Esophagus muscularis mucosa (tissue), 4 donors: ENCODE measurements around the gene OVAAL. TPM values are rescaled to one million over a fixed set of nuclear protein-coding genes. Genes with fewer than 3 reads are reported as not detected.
A peak's percentile ranks its signal among the peaks of the same experiment; 100 is the strongest.

ENCODE experiments used
- DNase-seq: peaks from one replicate; pipeline ENCODE4 v3.0.0-alpha.2; 2017; ENCODE audit errors: extremely low spot score
- H3K27ac ChIP-seq, 4 donors: fragments of 200-600 bp; sonication (generic); replicated peaks in 1 of 4; 1 replicate in 3 of 4; 2 replicates in 1 of 4; pipeline ENCODE4 v1.5.1; 2016 to 2019; ENCODE audit warnings: mild to moderate bottlenecking in 1 of 4
- H3K27me3 ChIP-seq, 4 donors: fragments of 200-600 bp; sonication (generic); one replicate each; pipeline versions ENCODE4 v1.5.1 to v1.6.0; 2016 to 2019
- H3K36me3 ChIP-seq, 4 donors: fragments of 200-600 bp; sonication (generic); one replicate each; pipeline ENCODE4 v1.5.1; 2016 to 2019
- H3K4me1 ChIP-seq, 4 donors: fragments of 200-600 bp; sonication (generic); one replicate each; pipeline ENCODE4 v1.5.1; 2016 to 2019
- H3K4me3 ChIP-seq, 4 donors: fragments of 200-600 bp; sonication (generic); 1 replicate in 2 of 4; 2 replicates in 2 of 4; pipeline ENCODE4 v1.5.1; 2016 to 2019; ENCODE audit warnings: mild to moderate bottlenecking in 4 of 4, moderate library complexity in 1 of 4
- H3K9me3 ChIP-seq, 4 donors: fragments of 200-600 bp; sonication (generic); 1 replicate in 3 of 4; 2 replicates in 1 of 4; pipeline ENCODE4 v1.5.1; 2016 to 2019
- EP300 ChIP-seq: sonication (generic); formaldehyde crosslinking; IDR thresholded peaks from one replicate; pipeline ENCODE4 v1.6.1; 2017; ENCODE audit warnings: antibody characterized with exemption
- POLR2A ChIP-seq: fragments of 450-650 bp; IDR thresholded peaks from one replicate; pipeline ENCODE4 v1.6.1; 2017; ENCODE audit warnings: antibody characterized with exemption, moderate library complexity, mild to moderate bottlenecking, low read depth
- POLR2AphosphoS5 ChIP-seq, 2 donors: sonication (generic); formaldehyde crosslinking; IDR thresholded peaks; one replicate each; pipeline ENCODE4 v1.6.1; 2017; ENCODE audit warnings: antibody characterized with exemption in 2 of 2
- WGBS: methylation state at CpG from one replicate; pipeline ENCODE4 v1.1.5; 2018; 5-methylcytosine and 5-hydroxymethylcytosine counted together
- intact Hi-C: fragments of 100-400 bp; cut with DNase I; formaldehyde crosslinking; loops from one replicate; pipeline ENCODE4 v1.15.1; 2023
- total RNA-seq, 4 donors: library from RNA; depleted of rRNA; stranded (reverse); fragments of >200 nt; gene quantifications; one replicate each; pipeline versions ENCODE4 v1.1.0 to v1.2.1, GENCODE V29; 2016
- TF ChIP-seq, protein P1 (sequence below), 3 experiments: fragments of 200-600 bp in 2 of 3; fragments of 450-650 bp in 1 of 3; sonication (generic) in 2 of 3; IDR thresholded peaks; one replicate each; pipeline ENCODE4 v1.5.1; 2017 to 2019; ENCODE audit warnings: antibody characterized with exemption in 3 of 3, mild to moderate bottlenecking in 2 of 3, moderate library complexity in 1 of 3

The OVAAL gene
- total RNA-seq, 4 donors from 2014 or later, result not detected

DNA sequence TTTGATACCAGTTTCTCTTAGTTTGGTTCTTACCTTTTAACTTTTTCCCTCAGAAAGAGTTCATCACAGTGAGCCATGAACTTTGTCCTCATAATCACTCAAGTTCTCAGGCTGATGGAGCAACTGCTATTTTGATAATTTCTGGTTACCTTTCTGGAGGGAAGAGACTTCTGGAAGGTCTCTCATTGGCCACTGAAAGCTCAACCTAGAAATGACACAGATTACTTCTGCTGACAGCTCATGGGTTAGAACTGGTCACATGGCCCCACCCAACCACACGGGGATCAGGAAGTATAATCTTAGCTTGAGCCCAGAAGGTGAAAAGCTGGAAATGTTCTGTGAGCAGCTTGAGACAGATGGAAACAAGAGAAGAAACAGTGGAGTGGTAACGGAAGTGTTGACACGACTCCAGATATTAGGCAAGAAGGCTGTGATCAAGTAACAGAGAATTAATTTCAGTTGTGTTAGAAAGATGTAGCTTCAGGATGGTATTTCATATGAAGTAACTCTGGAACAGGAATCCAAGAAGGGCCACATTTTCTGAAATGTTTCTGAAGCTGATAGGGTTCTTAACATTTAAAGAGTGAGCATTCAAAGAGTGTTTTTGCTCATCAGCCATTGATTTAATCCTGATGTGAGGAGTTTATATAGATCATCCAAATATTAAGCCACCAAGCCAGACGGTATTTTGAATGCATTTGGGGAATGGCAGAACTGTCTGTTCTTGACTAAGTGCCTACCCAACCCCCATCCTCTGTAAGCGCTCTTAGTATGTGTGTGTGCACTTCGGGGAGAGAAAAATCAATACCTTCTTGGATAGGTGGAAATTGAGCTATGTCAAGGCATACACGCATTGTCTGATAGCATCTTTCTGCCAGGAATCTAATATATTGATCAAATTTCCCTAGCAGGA is 51.1 kb downstream of the OVAAL start:
- Histone ChIP-seq H3K27ac (peak overlapping the region; percentile 42 to 69 (median 58)), H3K36me3 (no peaks in the 10 kb centered on the region), H3K27me3 (no peaks in the 10 kb centered on the region), H3K4me3 (no peak overlapping the region), H3K4me1 (peaks cover 7 to 32% (median 27%) of the 10 kb centered on the region in 4 donors), H3K9me3 (no peaks in the 10 kb centered on the region)
- no peak for TF ChIP-seq POLR2AphosphoS5 (IDR thresholded peaks at IDR 0.05)
- TF ChIP-seq EP300, result no peak
- TF ChIP-seq, protein P1, sequence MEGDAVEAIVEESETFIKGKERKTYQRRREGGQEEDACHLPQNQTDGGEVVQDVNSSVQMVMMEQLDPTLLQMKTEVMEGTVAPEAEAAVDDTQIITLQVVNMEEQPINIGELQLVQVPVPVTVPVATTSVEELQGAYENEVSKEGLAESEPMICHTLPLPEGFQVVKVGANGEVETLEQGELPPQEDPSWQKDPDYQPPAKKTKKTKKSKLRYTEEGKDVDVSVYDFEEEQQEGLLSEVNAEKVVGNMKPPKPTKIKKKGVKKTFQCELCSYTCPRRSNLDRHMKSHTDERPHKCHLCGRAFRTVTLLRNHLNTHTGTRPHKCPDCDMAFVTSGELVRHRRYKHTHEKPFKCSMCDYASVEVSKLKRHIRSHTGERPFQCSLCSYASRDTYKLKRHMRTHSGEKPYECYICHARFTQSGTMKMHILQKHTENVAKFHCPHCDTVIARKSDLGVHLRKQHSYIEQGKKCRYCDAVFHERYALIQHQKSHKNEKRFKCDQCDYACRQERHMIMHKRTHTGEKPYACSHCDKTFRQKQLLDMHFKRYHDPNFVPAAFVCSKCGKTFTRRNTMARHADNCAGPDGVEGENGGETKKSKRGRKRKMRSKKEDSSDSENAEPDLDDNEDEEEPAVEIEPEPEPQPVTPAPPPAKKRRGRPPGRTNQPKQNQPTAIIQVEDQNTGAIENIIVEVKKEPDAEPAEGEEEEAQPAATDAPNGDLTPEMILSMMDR (IDR thresholded peaks at IDR 0.05), result no peak
- TF ChIP-seq POLR2A, result no peak
- 82% methylated on average over 7 of the region's 7 CpGs for WGBS
- intact Hi-C loops, result no loop called here
- no peak for DNase-seq

DNA sequence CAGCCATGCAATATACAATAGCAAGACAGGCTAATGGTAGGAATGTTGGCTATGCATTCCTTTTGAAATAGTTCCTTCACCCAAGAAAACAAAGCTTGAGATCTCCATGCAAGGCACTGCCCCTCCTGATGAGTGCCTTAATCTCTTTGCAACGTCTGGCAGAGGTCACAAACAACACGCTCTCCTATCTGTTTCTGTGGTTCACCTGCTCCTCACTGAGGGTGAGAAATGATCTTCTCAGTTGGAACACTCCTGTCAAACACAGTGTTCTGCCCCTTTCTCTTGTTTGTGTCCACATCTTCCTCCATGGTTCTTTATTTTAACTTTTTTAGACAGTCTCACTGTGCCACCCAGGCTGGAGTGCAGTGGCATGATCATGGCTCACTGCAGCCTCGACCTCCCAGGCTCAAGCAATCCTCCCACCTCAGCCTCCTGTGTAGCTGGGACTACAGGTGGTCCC is 51.8 kb downstream of the OVAAL start:
- Histone ChIP-seq H3K27me3 (no peaks in the 10 kb centered on the region), H3K4me3 (no peak overlapping the region), H3K9me3 (no peaks in the 10 kb centered on the region), H3K36me3 (no peaks in the 10 kb centered on the region), H3K27ac (peak overlapping the region; percentile 42 to 69 (median 58)), H3K4me1 (peaks cover 7 to 34% (median 32%) of the 10 kb centered on the region in 4 donors)
- intact Hi-C loops, result no loop called here
- DNase-seq, result no peak
- WGBS, result 88% methylated on average over 3 of the region's 3 CpGs
- TF ChIP-seq EP300 (no peak), POLR2AphosphoS5 (IDR thresholded peaks at IDR 0.05) (no peak), POLR2A (no peak)
- TF ChIP-seq, protein P1 (IDR thresholded peaks at IDR 0.05), result no peak

DNA sequence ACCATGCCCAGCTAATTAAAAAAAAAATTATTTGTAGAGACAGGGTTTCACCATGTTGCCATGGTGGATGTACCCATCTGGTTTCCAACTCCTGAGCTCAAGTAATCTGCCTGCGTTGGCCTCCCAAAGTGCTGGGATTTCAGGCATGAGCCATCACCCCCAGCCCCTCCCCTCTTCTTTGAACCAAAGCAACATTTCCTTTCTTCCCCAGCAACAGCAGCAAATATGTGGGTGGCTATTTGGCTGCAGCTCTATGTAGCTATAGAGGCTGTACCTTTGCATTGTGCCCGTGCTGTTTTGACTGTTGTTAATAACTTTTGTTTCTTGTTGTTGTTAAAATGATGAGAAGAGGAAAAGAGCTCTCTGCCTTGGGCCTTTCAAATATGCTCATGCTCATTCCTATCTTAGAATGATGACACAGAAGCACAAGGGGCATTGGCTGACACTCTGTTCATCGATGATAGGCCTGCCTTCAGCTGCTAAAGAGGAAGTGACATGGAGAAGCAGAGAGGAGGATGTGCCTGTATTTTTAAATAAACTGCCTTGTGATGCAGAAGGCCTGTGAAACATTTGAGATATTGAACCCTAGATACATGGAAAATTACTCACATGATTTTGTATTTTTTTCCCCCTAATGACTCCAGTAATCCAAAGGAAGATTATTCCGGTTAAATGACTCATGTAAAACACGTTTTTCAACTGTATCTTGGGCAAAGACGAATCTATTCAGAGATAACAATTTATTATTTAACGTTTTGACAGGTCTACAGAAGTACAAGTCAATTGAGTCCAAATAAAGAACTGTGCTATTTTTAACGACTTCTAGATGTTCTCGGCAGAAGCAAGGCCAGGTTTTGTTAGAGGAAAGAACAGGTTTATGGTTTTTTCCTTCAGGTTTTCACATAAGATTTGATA is 52.5 kb downstream of the OVAAL start:
- TF ChIP-seq POLR2A (no peak), POLR2AphosphoS5 (IDR thresholded peaks at IDR 0.05) (no peak), EP300 (no peak)
- TF ChIP-seq, protein P1 (IDR thresholded peaks at IDR 0.05), result no peak
- Histone ChIP-seq H3K9me3 (no peaks in the 10 kb centered on the region), H3K4me1 (peaks cover 7 to 41% (median 39%) of the 10 kb centered on the region in 4 donors), H3K4me3 (no peak overlapping the region), H3K27ac (peak overlapping the region; percentile 42 to 69 (median 58)), H3K27me3 (no peaks in the 10 kb centered on the region), H3K36me3 (no peaks in the 10 kb centered on the region)
- no peak for DNase-seq
- intact Hi-C loops, result no loop called here
- WGBS, result 22% methylated on average over 9 of the region's 9 CpGs

DNA sequence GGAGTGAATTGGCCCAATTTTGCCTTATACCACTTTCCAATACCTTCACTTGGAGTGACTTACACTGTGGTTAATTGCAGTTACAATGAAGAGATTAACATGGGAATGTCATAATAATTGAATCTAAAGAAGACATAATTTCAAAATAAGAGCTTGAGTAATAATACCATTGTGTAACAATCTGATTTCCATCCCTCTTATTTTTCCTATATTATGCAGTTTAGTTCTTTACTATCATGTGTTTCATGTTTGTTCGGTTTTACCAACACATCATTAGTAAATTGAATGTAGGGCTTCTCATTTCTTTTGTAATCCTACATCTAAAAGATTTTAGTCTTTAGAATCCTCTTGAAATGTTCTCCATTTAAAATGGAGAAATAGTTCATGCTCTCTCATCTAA is 53.9 kb downstream of the OVAAL start:
- TF ChIP-seq EP300, result no peak
- no peak for TF ChIP-seq POLR2A
- H3K27me3 ChIP-seq, result no peaks in the 10 kb centered on the region
- peak overlapping the region in 3 of 4 donors; percentile 54 to 69 (median 62) for H3K27ac ChIP-seq
- intact Hi-C loops, result no loop called here
- no peaks in the 10 kb centered on the region for H3K36me3 ChIP-seq
- H3K4me3 ChIP-seq, result no peak overlapping the region
- no peaks in the 10 kb centered on the region for H3K9me3 ChIP-seq
- H3K4me1 ChIP-seq, result peaks cover 9 to 52% (median 49%) of the 10 kb centered on the region in 4 donors
- no peak for DNase-seq
- WGBS, result 97% methylated on average over 1 of the region's 1 CpG
